ENCODE data around the gene UBXN6. TPM values are rescaled to one million over a fixed set of nuclear protein-coding genes. Genes with fewer than 3 reads are reported as not detected.
A peak's percentile ranks its signal among the peaks of the same experiment; 100 is the strongest.

Gene UBXN6
- total RNA-seq, 1 experiment from 2014 or later = 34.1 TPM

- H4K8ac ChIP-seq (replicated peaks; ENCODE audit: insufficient read length, low read depth, low read length) = no peak overlapping the region
- H3K56ac ChIP-seq (ENCODE audit: insufficient read length, low read depth, low read length) = no peak overlapping the region
- H2BK15ac ChIP-seq (ENCODE audit: low read depth, low read length) = no peak overlapping the region
- peaks cover 25 to 58% (median 50%) of the 10 kb centered on the region in 3 experiments; a peak in 6 of 7 replicates for H3K36me3 Mint-ChIP-seq (ENCODE audit: insufficient read depth in 1 of 3, low read depth in 3 of 3)
- H3K27ac ChIP-seq (ENCODE audit: insufficient read length, low read depth, low read length) = no peak overlapping the region
- H3K9me3 ChIP-seq (ENCODE audit: control insufficient read depth, low read depth, low read length) = no peaks in the 10 kb centered on the region
- H4K91ac ChIP-seq (ENCODE audit: insufficient read length, low read depth, low read length) = no peak overlapping the region
- no peak overlapping the region for H3K4me2 ChIP-seq (ENCODE audit: insufficient read depth, insufficient read length, low read length)
- no peak for TF ChIP-seq CTCF (conservative IDR thresholded peaks at IDR 0.05)
- no peaks in the 10 kb centered on the region; the same call in 1 of the 2 replicates for H3K4me1 ChIP-seq (ENCODE audit: insufficient read depth, low read length)
- no peaks in the 10 kb centered on the region for H3K27me3 ChIP-seq (ENCODE audit: insufficient read depth, low read length)
- H3K18ac ChIP-seq (ENCODE audit: insufficient read length, low read depth, low read length) = no peak overlapping the region
- no peak overlapping the region for H2AK5ac ChIP-seq (ENCODE audit: insufficient read length, low read length)
- H3K9me3 Mint-ChIP-seq = no peaks in the 10 kb centered on the region
- H3K4ac ChIP-seq (ENCODE audit: low read depth, low read length) = no peak overlapping the region
- H3K23me2 ChIP-seq (ENCODE audit: insufficient read length, low read depth, low read length, poor library complexity, severe bottlenecking) = no peaks in the 10 kb centered on the region
- H2BK120ac ChIP-seq (ENCODE audit: low read depth, low read length, poor library complexity, severe bottlenecking) = no peak overlapping the region
- WGBS (ENCODE audit: extremely low coverage, insufficient read length, low lambda C conversion rate) = no CpG with 5 or more reads among the region's 11 CpGs
- H3T11ph ChIP-seq (ENCODE audit: low read length) = no peak overlapping the region
- peak; percentile 17 for DNase-seq
- peak overlapping the region in 1 of 3 experiments; percentile 29; a peak in 2 of 7 replicates for H3K27ac Mint-ChIP-seq
- H4K5ac ChIP-seq (ENCODE audit: insufficient read length, low read depth, low read length) = no peak overlapping the region
- no peaks in the 10 kb centered on the region for H3K27me3 Mint-ChIP-seq (ENCODE audit: low read depth)
- H3K9ac ChIP-seq (ENCODE audit: extremely low read depth, insufficient read length, low read length) = no peak overlapping the region
- no peaks in the 10 kb centered on the region for H3K4me1 Mint-ChIP-seq
- no peak overlapping the region for H2BK12ac ChIP-seq (ENCODE audit: insufficient read length, low read depth, low read length)
- H3K14ac ChIP-seq (ENCODE audit: insufficient read depth, low read length) = no peak overlapping the region
- no peak overlapping the region for H2BK5ac ChIP-seq (ENCODE audit: insufficient read length, low read length)
- no peaks in the 10 kb centered on the region for H3K79me1 ChIP-seq (ENCODE audit: insufficient read depth, low read depth, low read length, poor library complexity, severe bottlenecking)
- H3K79me2 ChIP-seq (ENCODE audit: insufficient read depth, low read length) = no peaks in the 10 kb centered on the region
- no peaks in the 10 kb centered on the region for H4K20me1 ChIP-seq (ENCODE audit: control insufficient read depth, insufficient read depth, insufficient read length)
- no peak overlapping the region for H2BK20ac ChIP-seq (ENCODE audit: low read depth, low read length, poor library complexity, severe bottlenecking)
- H3K4me3 Mint-ChIP-seq = no peak overlapping the region
- no peak overlapping the region for H3K23ac ChIP-seq (ENCODE audit: insufficient read length, low read depth, low read length)
- H2AFZ ChIP-seq (ENCODE audit: low read length) = no peak overlapping the region
Measured at GRCh38 chr19:4487572-4487971, 30.0 kb upstream of the UBXN6 start.

Measured in H9 (cell line).